ENCODE data around the gene NEUROD6. TPM values are rescaled to one million over a fixed set of nuclear protein-coding genes. Genes with fewer than 3 reads are reported as not detected.

Gene NEUROD6
- total and polyA plus RNA-seq, 4 donors: not detected

DNA sequence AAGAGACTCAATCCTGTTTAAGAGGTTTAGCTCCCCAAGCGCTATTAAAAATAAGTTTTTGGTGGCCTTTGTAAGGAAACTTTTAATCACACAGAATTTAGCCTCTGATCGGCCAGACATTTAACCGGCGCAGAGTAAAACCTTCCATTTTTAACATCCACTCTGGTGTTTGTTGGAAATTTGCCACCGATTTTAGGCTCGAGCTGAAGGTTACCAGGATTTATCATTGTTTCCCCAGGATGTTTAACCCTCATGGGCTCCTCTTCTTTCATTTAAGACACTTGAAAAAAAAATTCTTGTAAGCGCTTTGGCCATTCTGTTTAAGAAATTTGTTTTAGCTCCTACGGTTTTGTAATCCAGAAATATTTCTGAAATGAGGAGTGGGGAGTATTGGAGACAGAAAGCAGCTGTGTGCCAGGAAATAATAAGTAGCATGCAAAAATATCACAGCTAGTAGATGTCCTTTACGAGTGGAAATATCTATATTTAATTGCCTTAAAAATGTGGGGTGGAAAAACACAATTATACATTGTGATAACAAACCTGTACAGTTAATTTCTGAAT is 3.4 kb downstream of the NEUROD6 start:
- Histone ChIP-seq H3K36me3 (ENCODE audit: control insufficient read depth in 1 of 2, insufficient read depth in 2 of 2, low read length in 1 of 2) (no peaks in the 10 kb centered on the region), H3K9me3 (ENCODE audit: control insufficient read depth, low read length) (no peaks in the 10 kb centered on the region)

GRCh38 chr7:31336202-31337001 is 4.1 kb downstream of the NEUROD6 start:
- no peaks in the 10 kb centered on the region for H3K27me3 ChIP-seq (ENCODE audit: control insufficient read depth in 1 of 2, insufficient read depth in 2 of 2, low read length in 1 of 2)
- DNase-seq (peak in 1 of 2 donors; percentile 39), ATAC-seq (ENCODE audit: low FRiP score) (no peak)
- H3K9me3 ChIP-seq (ENCODE audit: control insufficient read depth, low read length): no peaks in the 10 kb centered on the region
- no peak overlapping the region for H3K4me3 ChIP-seq (ENCODE audit: low read length in 2 of 2)
- no peak overlapping the region for H3K27ac ChIP-seq (ENCODE audit: low read depth in 1 of 2, low read length in 2 of 2)
- H3K36me3 ChIP-seq (ENCODE audit: control insufficient read depth in 1 of 2, insufficient read depth in 2 of 2, low read length in 1 of 2): no peaks in the 10 kb centered on the region
- intact Hi-C loops (cut with DNase I): no loop called here
- no peaks in the 10 kb centered on the region for H3K4me1 ChIP-seq (ENCODE audit: control insufficient read depth in 1 of 2, insufficient read depth in 2 of 2, low read length in 2 of 2)
- WGBS, 2 donors: 7% methylated on average over 35 to 71 of the region's 71 CpGs

More for the DNA sequence above, 3.4 kb downstream of the NEUROD6 start:
- intact Hi-C loops (cut with DNase I): no loop called here
- no peak for ATAC-seq (ENCODE audit: low FRiP score)
- Histone ChIP-seq H3K27ac (ENCODE audit: low read depth in 1 of 2, low read length in 2 of 2) (no peak overlapping the region), H3K4me3 (ENCODE audit: low read length in 2 of 2) (no peak overlapping the region), H3K27me3 (ENCODE audit: control insufficient read depth in 1 of 2, insufficient read depth in 2 of 2, low read length in 1 of 2) (no peaks in the 10 kb centered on the region), H3K4me1 (ENCODE audit: control insufficient read depth in 1 of 2, insufficient read depth in 2 of 2, low read length in 2 of 2) (no peaks in the 10 kb centered on the region)
- DNase-seq: no peak
- WGBS, 2 donors: 34 to 40% methylated on average over 9 of the region's 9 CpGs

DNA sequence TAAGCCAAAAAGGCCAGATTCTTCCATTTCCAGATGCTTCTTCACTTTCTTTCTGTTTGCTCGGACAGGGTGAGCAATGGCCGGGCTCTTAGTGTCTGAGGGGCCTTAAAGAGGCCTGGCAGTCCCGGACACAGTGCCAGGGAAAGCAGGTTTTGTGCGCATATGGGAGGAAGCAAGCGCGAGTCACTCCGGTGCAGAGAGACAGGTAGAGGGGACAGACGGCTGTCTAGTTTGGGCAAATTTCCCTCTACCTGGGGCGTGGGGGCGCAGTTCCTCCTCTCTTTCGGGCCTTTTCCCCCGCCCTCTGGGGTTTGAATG is 4.7 kb downstream of the NEUROD6 start:
- ATAC-seq (ENCODE audit: low FRiP score): no peak
- WGBS, 2 donors: 23 to 33% methylated on average over 12 of the region's 12 CpGs
- Histone ChIP-seq H3K4me3 (ENCODE audit: low read length in 2 of 2) (no peak overlapping the region), H3K27me3 (ENCODE audit: control insufficient read depth in 1 of 2, insufficient read depth in 2 of 2, low read length in 1 of 2) (no peaks in the 10 kb centered on the region), H3K27ac (ENCODE audit: low read depth in 1 of 2, low read length in 2 of 2) (no peak overlapping the region), H3K9me3 (ENCODE audit: control insufficient read depth, low read length) (no peaks in the 10 kb centered on the region), H3K4me1 (ENCODE audit: control insufficient read depth in 1 of 2, insufficient read depth in 2 of 2, low read length in 2 of 2) (no peaks in the 10 kb centered on the region), H3K36me3 (ENCODE audit: control insufficient read depth in 1 of 2, insufficient read depth in 2 of 2, low read length in 1 of 2) (no peaks in the 10 kb centered on the region)
- DNase-seq: no peak
- intact Hi-C loops (cut with DNase I): no loop called here

DNA sequence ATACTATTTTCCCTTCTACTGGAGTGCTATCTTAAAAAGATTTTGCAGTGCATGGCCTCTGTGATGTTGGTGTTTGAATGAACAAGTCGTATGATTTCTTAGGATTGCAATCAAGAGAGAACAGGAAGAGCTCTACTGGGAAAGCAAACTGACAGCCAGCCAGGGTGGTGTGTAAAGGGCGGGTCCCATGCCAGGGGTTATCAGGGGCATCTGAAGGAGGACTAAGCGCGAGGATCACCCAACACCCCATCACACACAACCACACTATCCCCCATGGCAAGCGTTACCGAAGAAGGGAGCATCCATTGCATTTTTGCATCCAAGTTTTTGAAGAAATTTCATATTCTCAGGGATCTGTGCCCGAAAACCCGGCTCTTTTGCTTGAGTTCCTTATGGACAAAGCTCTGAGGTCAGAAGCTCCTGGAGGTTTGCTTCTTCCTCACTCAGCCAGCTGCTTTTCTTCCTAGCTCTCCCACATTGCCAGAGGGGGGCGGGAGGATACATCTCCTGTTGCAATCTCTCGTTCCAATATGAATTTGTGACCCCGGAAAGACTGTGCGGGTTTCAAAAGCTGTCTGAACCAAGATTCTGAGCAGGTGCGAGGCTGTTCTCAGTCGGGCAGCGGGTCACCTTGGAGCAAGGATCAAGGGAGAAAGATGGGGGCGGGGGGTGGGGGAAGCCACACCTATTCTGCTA is 5.2 kb downstream of the NEUROD6 start:
- H3K9me3 ChIP-seq (ENCODE audit: control insufficient read depth, low read length): no peaks in the 10 kb centered on the region
- no peaks in the 10 kb centered on the region for H3K36me3 ChIP-seq (ENCODE audit: control insufficient read depth in 1 of 2, insufficient read depth in 2 of 2, low read length in 1 of 2)
- no peak for DNase-seq
- no peaks in the 10 kb centered on the region for H3K4me1 ChIP-seq (ENCODE audit: control insufficient read depth in 1 of 2, insufficient read depth in 2 of 2, low read length in 2 of 2)
- intact Hi-C loops (cut with DNase I): no loop called here
- ATAC-seq (ENCODE audit: low FRiP score): no peak
- no peak overlapping the region for H3K4me3 ChIP-seq (ENCODE audit: low read length in 2 of 2)
- no peaks in the 10 kb centered on the region for H3K27me3 ChIP-seq (ENCODE audit: control insufficient read depth in 1 of 2, insufficient read depth in 2 of 2, low read length in 1 of 2)
- 53 to 60% methylated on average over 14 to 16 of the region's 16 CpGs for WGBS, 2 donors
- no peak overlapping the region for H3K27ac ChIP-seq (ENCODE audit: low read depth in 1 of 2, low read length in 2 of 2)

DNA sequence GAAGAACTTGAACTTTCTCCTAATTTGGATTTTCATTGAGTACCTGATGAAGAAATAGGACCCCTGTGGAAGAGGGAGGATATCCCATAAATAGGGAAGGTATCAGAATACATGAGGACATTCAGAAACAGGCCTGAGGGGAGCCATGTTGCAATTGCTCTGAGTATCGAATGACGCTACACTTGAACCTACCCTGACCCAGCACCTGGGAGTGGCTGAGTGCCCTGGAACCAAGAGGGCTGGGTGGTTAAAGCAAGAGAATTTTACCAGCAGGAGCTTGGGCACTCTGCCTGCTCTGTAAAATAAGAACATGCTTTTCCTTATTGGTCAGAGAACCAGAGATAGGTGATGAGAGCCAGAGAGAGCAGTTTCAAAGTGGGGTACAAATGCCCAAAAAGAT is 7.2 kb downstream of the NEUROD6 start:
- WGBS, 2 donors: 81 to 95% methylated on average over 2 of the region's 2 CpGs
- DNase-seq: no peak
- no peaks in the 10 kb centered on the region for H3K9me3 ChIP-seq (ENCODE audit: control insufficient read depth, low read length)
- ATAC-seq (ENCODE audit: low FRiP score): no peak
- no peak overlapping the region for H3K27ac ChIP-seq (ENCODE audit: low read depth in 1 of 2, low read length in 2 of 2)
- no peaks in the 10 kb centered on the region for H3K4me1 ChIP-seq (ENCODE audit: control insufficient read depth in 1 of 2, insufficient read depth in 2 of 2, low read length in 2 of 2)
- H3K4me3 ChIP-seq (ENCODE audit: low read length in 2 of 2): no peak overlapping the region
- H3K36me3 ChIP-seq (ENCODE audit: control insufficient read depth in 1 of 2, insufficient read depth in 2 of 2, low read length in 1 of 2): no peaks in the 10 kb centered on the region
- no peaks in the 10 kb centered on the region for H3K27me3 ChIP-seq (ENCODE audit: control insufficient read depth in 1 of 2, insufficient read depth in 2 of 2, low read length in 1 of 2)
- intact Hi-C loops (cut with DNase I): no loop called here

GRCh38 chr7:31327071-31327470 is 13.5 kb downstream of the NEUROD6 start:
- 43 to 49% methylated on average over 2 of the region's 2 CpGs for WGBS, 2 donors

DNA sequence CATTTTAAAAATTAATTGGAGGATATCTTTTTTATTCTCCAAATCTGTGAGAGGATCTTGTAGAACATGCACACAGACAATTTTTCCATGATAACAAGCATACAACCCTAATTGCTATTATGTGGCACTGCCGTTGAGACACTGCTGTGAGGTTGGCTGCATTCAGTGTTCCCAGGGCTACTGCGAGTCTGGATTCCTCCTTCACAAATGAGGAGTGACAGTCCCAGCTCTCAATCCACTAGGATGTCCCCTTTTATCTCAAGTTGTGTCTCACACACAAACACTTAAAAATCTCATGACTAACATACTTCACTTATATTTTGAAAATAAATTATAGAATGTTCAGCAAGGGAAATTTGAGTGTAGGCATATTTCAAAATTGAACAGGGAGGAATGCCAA is 14.1 kb downstream of the NEUROD6 start:
- ATAC-seq (ENCODE audit: low FRiP score): no peak
- Histone ChIP-seq H3K9me3 (ENCODE audit: control insufficient read depth, low read length) (no peaks in the 10 kb centered on the region), H3K36me3 (ENCODE audit: control insufficient read depth in 1 of 2, insufficient read depth in 2 of 2, low read length in 1 of 2) (no peaks in the 10 kb centered on the region), H3K4me1 (ENCODE audit: control insufficient read depth in 1 of 2, insufficient read depth in 2 of 2, low read length in 2 of 2) (no peaks in the 10 kb centered on the region), H3K4me3 (ENCODE audit: low read length in 2 of 2) (no peak overlapping the region), H3K27ac (ENCODE audit: low read depth in 1 of 2, low read length in 2 of 2) (no peak overlapping the region), H3K27me3 (ENCODE audit: control insufficient read depth in 1 of 2, insufficient read depth in 2 of 2, low read length in 1 of 2) (no peaks in the 10 kb centered on the region)
- intact Hi-C loops (cut with DNase I): no loop called here
- no peak for DNase-seq
- 62 to 66% methylated on average over 2 of the region's 2 CpGs for WGBS, 2 donors

More at GRCh38 chr7:31327071-31327470, 13.5 kb downstream of the NEUROD6 start:
- H3K36me3 ChIP-seq (ENCODE audit: control insufficient read depth in 1 of 2, insufficient read depth in 2 of 2, low read length in 1 of 2): no peaks in the 10 kb centered on the region
- no peaks in the 10 kb centered on the region for H3K4me1 ChIP-seq (ENCODE audit: control insufficient read depth in 1 of 2, insufficient read depth in 2 of 2, low read length in 2 of 2)
- no peaks in the 10 kb centered on the region for H3K27me3 ChIP-seq (ENCODE audit: control insufficient read depth in 1 of 2, insufficient read depth in 2 of 2, low read length in 1 of 2)
- no peak overlapping the region for H3K4me3 ChIP-seq (ENCODE audit: low read length in 2 of 2)
- no peaks in the 10 kb centered on the region for H3K9me3 ChIP-seq (ENCODE audit: control insufficient read depth, low read length)
- no peak overlapping the region for H3K27ac ChIP-seq (ENCODE audit: low read depth in 1 of 2, low read length in 2 of 2)
- ATAC-seq (ENCODE audit: low FRiP score) (no peak), DNase-seq (no peak)
- intact Hi-C loops (cut with DNase I): no loop called here

GRCh38 chr7:31323101-31323500 is 17.4 kb downstream of the NEUROD6 start:
- no peaks in the 10 kb centered on the region for H3K4me1 ChIP-seq (ENCODE audit: control insufficient read depth in 1 of 2, insufficient read depth in 2 of 2, low read length in 2 of 2)
- no peak for DNase-seq
- 15 to 29% methylated on average over 1 of the region's 1 CpG for WGBS, 2 donors
- H3K9me3 ChIP-seq (ENCODE audit: control insufficient read depth, low read length): no peaks in the 10 kb centered on the region
- H3K27me3 ChIP-seq (ENCODE audit: control insufficient read depth in 1 of 2, insufficient read depth in 2 of 2, low read length in 1 of 2): no peaks in the 10 kb centered on the region
- no peak overlapping the region for H3K4me3 ChIP-seq (ENCODE audit: low read length in 2 of 2)
- ATAC-seq (ENCODE audit: low FRiP score): no peak
- no peaks in the 10 kb centered on the region for H3K36me3 ChIP-seq (ENCODE audit: control insufficient read depth in 1 of 2, insufficient read depth in 2 of 2, low read length in 1 of 2)
- no peak overlapping the region for H3K27ac ChIP-seq (ENCODE audit: low read depth in 1 of 2, low read length in 2 of 2)
- intact Hi-C loops (cut with DNase I): no loop called here

GRCh38 chr7:31320675-31321074 is 19.9 kb downstream of the NEUROD6 start:
- H3K4me3 ChIP-seq (ENCODE audit: low read length in 2 of 2): no peak overlapping the region
- H3K27me3 ChIP-seq (ENCODE audit: control insufficient read depth in 1 of 2, insufficient read depth in 2 of 2, low read length in 1 of 2): no peaks in the 10 kb centered on the region
- peaks cover 3% of the 10 kb centered on the region for H3K9me3 ChIP-seq (ENCODE audit: control insufficient read depth, low read length)
- H3K4me1 ChIP-seq (ENCODE audit: control insufficient read depth in 1 of 2, insufficient read depth in 2 of 2, low read length in 2 of 2): no peaks in the 10 kb centered on the region
- intact Hi-C loops (cut with DNase I): no loop called here
- no peaks in the 10 kb centered on the region for H3K36me3 ChIP-seq (ENCODE audit: control insufficient read depth in 1 of 2, insufficient read depth in 2 of 2, low read length in 1 of 2)
- ATAC-seq (ENCODE audit: low FRiP score) (no peak), DNase-seq (no peak)
- H3K27ac ChIP-seq (ENCODE audit: low read depth in 1 of 2, low read length in 2 of 2): no peak overlapping the region
